Gastroesophageal sphincter (tissue), 4 donors: ENCODE data around the gene MAL. TPM values are rescaled to one million over a fixed set of nuclear protein-coding genes. Genes with fewer than 3 reads are reported as not detected.

Source experiments
- ATAC-seq: fragments of 150-250 bp; one replicate; pipeline ENCODE4 v1.9.1; 2016; ENCODE audit warnings: mild to moderate bottlenecking, moderate library complexity
- H3K27ac ChIP-seq, 4 donors: fragments of 200-600 bp; sonication (generic) in 3 of 4; 1 replicate in 3 of 4; 2 replicates in 1 of 4; pipeline ENCODE4 v1.5.1; 2016 to 2019
- H3K27me3 ChIP-seq: fragments of 200-600 bp; sonication (generic); one replicate; pipeline ENCODE4 v1.5.1; 2019
- H3K36me3 ChIP-seq, 2 donors: fragments of 200-600 bp; sonication (generic); one replicate each; pipeline ENCODE4 v1.5.1; 2019; ENCODE audit warnings: control low read depth in 1 of 2
- H3K4me1 ChIP-seq, 3 donors: fragments of 200-600 bp; sonication (generic); 1 replicate in 2 of 3; 2 replicates in 1 of 3; pipeline ENCODE4 v1.5.1; 2016 to 2019; ENCODE audit warnings: control low read depth in 2 of 3
- H3K4me3 ChIP-seq, 2 donors: fragments of 200-600 bp; sonication (generic); one replicate each; pipeline ENCODE4 v1.5.1; 2019; ENCODE audit warnings: mild to moderate bottlenecking in 1 of 2, moderate library complexity in 1 of 2
- H3K9me3 ChIP-seq, 3 donors: fragments of 200-600 bp; sonication (generic); one replicate each; pipeline ENCODE4 v1.5.1; 2017 to 2019; ENCODE audit warnings: control low read depth in 2 of 3
- CTCF ChIP-seq, 4 experiments: fragments of 200-600 bp in 2 of 4; fragments of 450-650 bp in 2 of 4; sonication (generic) in 1 of 4; IDR thresholded peaks; one replicate each; pipeline ENCODE4 v1.5.1; 2017 to 2019; ENCODE audit warnings: antibody characterized with exemption in 4 of 4, mild to moderate bottlenecking in 2 of 4, moderate library complexity in 2 of 4
- EP300 ChIP-seq: sonication (generic); formaldehyde crosslinking; IDR thresholded peaks from one replicate; pipeline ENCODE4 v1.6.1; 2017; ENCODE audit warnings: antibody characterized with exemption, mild to moderate bottlenecking
- POLR2A ChIP-seq, 2 donors: fragments of 450-650 bp; IDR thresholded peaks; one replicate each; pipeline ENCODE4 v1.6.1; 2017; ENCODE audit warnings: antibody characterized with exemption in 2 of 2, mild to moderate bottlenecking in 2 of 2, moderate library complexity in 1 of 2
- POLR2AphosphoS5 ChIP-seq: sonication (generic); formaldehyde crosslinking; IDR thresholded peaks from one replicate; pipeline ENCODE4 v1.6.1; 2017; ENCODE audit warnings: antibody characterized with exemption
- WGBS, 2 donors: methylation state at CpG; one replicate each; pipeline ENCODE4 v1.1.5; 2018; ENCODE audit warnings: low coverage in 1 of 2; 5-methylcytosine and 5-hydroxymethylcytosine counted together
- total RNA-seq, 4 donors: library from RNA; depleted of rRNA; stranded (reverse); fragments of >200 nt; gene quantifications; one replicate each; pipeline ENCODE4 v1.1.0, GENCODE V29; 2016

Gene MAL
- total RNA-seq, 4 donors from 2014 or later, result 21.3 to 39.8 (median 32.0) TPM

GRCh38 chr2:95071856-95072255 is 46.3 kb downstream of the MAL start:
- TF ChIP-seq EP300, result no peak
- TF ChIP-seq CTCF (IDR thresholded peaks at IDR 0.05), result no peak
- no peak for TF ChIP-seq POLR2A (IDR thresholded peaks at IDR 0.05)
- no peak for TF ChIP-seq POLR2AphosphoS5
- ATAC-seq, result no peak
- Histone ChIP-seq H3K4me3 (no peak overlapping the region), H3K27me3 (peaks cover 52% of the 10 kb centered on the region), H3K27ac (no peak overlapping the region), H3K9me3 (no peaks in the 10 kb centered on the region), H3K4me1 (peaks cover 0 to 6% (median 4%) of the 10 kb centered on the region in 3 donors), H3K36me3 (no peaks in the 10 kb centered on the region)
- 64 to 76% methylated on average over 2 to 4 of the region's 4 CpGs for WGBS, 2 donors

- 70 to 80% methylated on average over 1 to 2 of the region's 4 CpGs for WGBS, 2 donors
- ATAC-seq, result no peak
- no peak for TF ChIP-seq POLR2AphosphoS5
- no peak for TF ChIP-seq CTCF (IDR thresholded peaks at IDR 0.05)
- no peak for TF ChIP-seq EP300
- TF ChIP-seq POLR2A (IDR thresholded peaks at IDR 0.05), result no peak
- no peaks in the 10 kb centered on the region for H3K9me3 ChIP-seq
- peaks cover 56% of the 10 kb centered on the region for H3K27me3 ChIP-seq
- peaks cover 0 to 12% (median 6%) of the 10 kb centered on the region in 3 donors for H3K4me1 ChIP-seq
- no peak overlapping the region for H3K27ac ChIP-seq
- no peak overlapping the region for H3K4me3 ChIP-seq
- no peaks in the 10 kb centered on the region for H3K36me3 ChIP-seq
These were observed 46.9 kb downstream of the MAL start for GRCh38 chr2:95072424-95072823.

DNA sequence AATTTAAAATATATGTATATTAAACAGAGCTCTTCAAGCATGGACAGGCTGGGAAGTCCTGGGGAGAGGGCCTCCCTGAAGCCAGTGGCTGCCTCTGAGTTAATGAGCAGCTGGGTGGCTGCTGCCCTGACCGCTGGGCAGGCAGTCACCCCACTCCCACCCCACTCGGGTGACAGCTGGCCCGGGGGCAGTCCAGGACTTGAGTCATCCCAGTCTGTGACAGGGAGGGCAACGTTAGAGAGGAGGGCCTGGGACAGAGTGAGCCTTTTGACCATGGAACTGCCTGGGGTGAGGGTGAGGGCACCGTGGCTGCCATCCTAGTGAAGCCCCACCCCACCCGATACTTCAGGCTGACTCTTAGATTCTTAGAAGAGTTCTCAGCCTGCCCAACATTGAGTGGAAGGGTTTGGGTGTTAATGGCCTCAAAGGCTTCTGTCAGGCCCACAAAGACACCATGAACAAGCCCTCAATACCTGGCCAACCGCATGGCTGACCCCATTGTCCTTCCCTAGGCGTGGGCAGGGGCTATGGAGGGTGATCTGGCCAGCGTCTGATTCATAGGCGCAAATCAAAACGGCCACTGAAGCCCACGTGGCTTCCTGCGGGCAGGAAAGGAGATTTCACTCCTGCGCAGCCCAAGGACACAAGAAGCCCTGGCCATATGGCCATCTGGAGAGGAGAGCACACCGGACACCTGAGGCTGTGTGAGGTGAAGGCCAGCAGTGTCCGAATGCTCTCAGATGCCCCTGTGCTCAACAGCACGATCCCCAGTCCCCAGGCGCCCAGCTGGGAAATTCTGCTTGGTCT is 48.6 kb downstream of the MAL start:
- no peak for TF ChIP-seq EP300
- TF ChIP-seq CTCF (IDR thresholded peaks at IDR 0.05), result no peak
- no peak for TF ChIP-seq POLR2AphosphoS5
- TF ChIP-seq POLR2A (IDR thresholded peaks at IDR 0.05), result no peak
- 90% methylated on average over 4 of the region's 18 CpGs; no CpG with 5 or more reads in 1 of the 2 donors for WGBS, 2 donors
- H3K36me3 ChIP-seq, result no peaks in the 10 kb centered on the region
- H3K9me3 ChIP-seq, result no peaks in the 10 kb centered on the region
- peaks cover 68% of the 10 kb centered on the region for H3K27me3 ChIP-seq
- peaks cover 0 to 13% (median 6%) of the 10 kb centered on the region in 3 donors for H3K4me1 ChIP-seq
- no peak overlapping the region for H3K27ac ChIP-seq
- no peak overlapping the region for H3K4me3 ChIP-seq
- ATAC-seq, result no peak

GRCh38 chr2:95074663-95075439 is 49.3 kb downstream of the MAL start:
- H3K4me1 ChIP-seq, result peaks cover 0 to 13% (median 6%) of the 10 kb centered on the region in 3 donors
- no peak overlapping the region for H3K27ac ChIP-seq
- no peak for ATAC-seq
- TF ChIP-seq POLR2A (IDR thresholded peaks at IDR 0.05), result no peak
- TF ChIP-seq CTCF (IDR thresholded peaks at IDR 0.05), result no peak
- no peak for TF ChIP-seq POLR2AphosphoS5
- H3K36me3 ChIP-seq, result no peaks in the 10 kb centered on the region
- no peaks in the 10 kb centered on the region for H3K9me3 ChIP-seq
- H3K27me3 ChIP-seq, result peaks cover 72% of the 10 kb centered on the region
- H3K4me3 ChIP-seq, result no peak overlapping the region
- WGBS, 2 donors, result 60 to 80% methylated on average over 3 of the region's 15 CpGs
